SJSA1 (cell line): ENCODE results near the gene ENPP1. TPM values are rescaled to one million over a fixed set of nuclear protein-coding genes. Genes with fewer than 3 reads are reported as not detected.

Source experiments
- DNase-seq, 2 experiments: peaks; one replicate each; pipeline ENCODE4 v3.0.0-alpha.2; 2015 to 2020; ENCODE audit warnings: low spot score in 2 of 2, low read depth in 1 of 2
- H3K27ac ChIP-seq: fragments of 250-450 bp; sonication (Bioruptor Pico); 2 replicates; pipeline ENCODE4 v1.5.1; 2020; ENCODE audit warnings: mild to moderate bottlenecking, moderate library complexity
- H3K27me3 ChIP-seq: fragments of 250-450 bp; sonication (Bioruptor Pico); replicated peaks from 2 replicates; pipeline ENCODE4 v1.5.1; 2020; ENCODE audit warnings: mild to moderate bottlenecking, moderate library complexity
- H3K36me3 ChIP-seq: fragments of 250-450 bp; sonication (Bioruptor Pico); 2 replicates; pipeline ENCODE4 v1.5.1; 2020; ENCODE audit warnings: mild to moderate bottlenecking
- H3K4me1 ChIP-seq: fragments of 250-450 bp; sonication (Bioruptor Pico); replicated peaks from 2 replicates; pipeline ENCODE4 v1.6.1; 2021; ENCODE audit warnings: mild to moderate bottlenecking
- H3K4me3 ChIP-seq: fragments of 250-450 bp; sonication (Bioruptor Pico); 2 replicates; pipeline ENCODE4 v1.5.1; 2020; ENCODE audit warnings: mild to moderate bottlenecking
- H3K9me3 ChIP-seq: fragments of 250-450 bp; sonication (Bioruptor Pico); replicated peaks from 2 replicates; pipeline ENCODE4 v1.5.1; 2020; ENCODE audit warnings: mild to moderate bottlenecking
- total RNA-seq: library from RNA; depleted of rRNA; stranded (reverse); fragments of >200 nt; shearing (Covaris generic); gene quantifications from 2 replicates; pipeline ENCODE4 v1.2.3, GENCODE V29; 2014

ENPP1 gene
- total RNA-seq, 1 experiment from 2014 or later: 24.5 TPM

DNA sequence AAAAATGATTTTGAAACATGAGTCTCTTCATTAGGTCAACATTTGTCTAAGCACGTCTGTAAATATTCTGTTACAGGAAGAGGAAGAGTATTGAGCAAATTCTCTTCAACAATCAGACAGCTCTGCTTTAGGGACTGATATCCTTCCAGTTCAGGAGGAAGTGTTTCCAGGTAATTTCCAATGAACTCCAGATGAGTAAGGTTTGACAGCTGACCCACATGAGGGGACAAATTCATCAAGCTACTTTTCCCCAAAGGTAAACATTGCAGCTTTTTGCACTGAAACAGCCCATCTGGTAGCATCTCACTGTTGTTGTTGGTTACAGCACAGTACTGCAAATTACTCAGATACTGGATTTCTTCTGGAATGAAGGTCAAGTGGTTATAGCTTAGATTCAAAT is 18.1 kb downstream of the ENPP1 start:
- no peaks in the 10 kb centered on the region; the same call in 1 of the 2 replicates for H3K36me3 ChIP-seq
- no peak overlapping the region for H3K27ac ChIP-seq
- H3K4me3 ChIP-seq: no peak overlapping the region
- no peaks in the 10 kb centered on the region for H3K27me3 ChIP-seq
- no peak for DNase-seq
- no peaks in the 10 kb centered on the region for H3K9me3 ChIP-seq
- H3K4me1 ChIP-seq: peaks cover 3% of the 10 kb centered on the region; the same call in 1 of the 2 replicates

DNA sequence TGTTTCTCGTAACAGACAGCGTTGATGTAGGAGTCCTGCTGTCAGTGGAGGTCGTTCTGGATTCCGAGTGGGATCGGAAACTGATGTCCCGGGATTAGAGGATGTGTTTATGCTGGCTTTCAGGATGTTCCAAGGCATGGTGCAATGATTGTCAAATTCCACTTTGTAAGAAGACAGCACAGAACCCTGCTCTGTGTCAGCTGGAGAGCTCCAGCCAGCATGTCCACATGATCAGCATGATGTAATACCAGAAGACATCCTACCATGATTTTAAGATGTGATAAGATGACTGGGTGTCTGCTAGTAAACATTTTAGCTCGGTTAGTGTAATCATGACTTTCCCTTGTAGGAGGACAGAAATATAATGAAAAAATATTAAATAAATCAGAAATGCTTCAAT is 20.3 kb downstream of the ENPP1 start:
- no peaks in the 10 kb centered on the region; the same call in 1 of the 2 replicates for H3K36me3 ChIP-seq
- no peak overlapping the region for H3K27ac ChIP-seq
- H3K4me1 ChIP-seq: peaks cover 9% of the 10 kb centered on the region
- no peak for DNase-seq
- no peaks in the 10 kb centered on the region for H3K27me3 ChIP-seq
- H3K9me3 ChIP-seq: no peaks in the 10 kb centered on the region
- H3K4me3 ChIP-seq: no peak overlapping the region

DNA sequence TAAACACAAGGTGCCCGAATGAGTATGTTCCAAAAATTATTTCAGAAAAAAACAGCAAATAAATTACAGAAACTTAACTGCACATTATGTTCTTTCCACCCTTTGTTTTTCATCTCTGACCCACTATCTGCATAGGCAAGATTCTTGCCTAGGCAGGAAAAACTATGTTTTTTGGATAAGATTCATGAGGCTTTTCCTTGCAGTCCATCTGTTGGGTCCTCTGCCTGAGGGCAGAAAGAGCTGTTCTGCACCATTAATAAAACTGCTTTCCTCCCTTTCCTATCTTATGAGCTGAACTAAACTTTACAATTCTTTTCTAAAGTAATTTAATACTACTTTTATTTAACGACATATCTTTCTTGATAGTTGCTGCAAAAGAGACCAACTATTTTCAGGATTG is 21.1 kb downstream of the ENPP1 start:
- Histone ChIP-seq H3K4me3 (no peak overlapping the region), H3K4me1 (peaks cover 9% of the 10 kb centered on the region), H3K27ac (no peak overlapping the region), H3K36me3 (no peaks in the 10 kb centered on the region; the same call in 1 of the 2 replicates), H3K9me3 (no peaks in the 10 kb centered on the region), H3K27me3 (no peaks in the 10 kb centered on the region)
- no peak for DNase-seq

DNA sequence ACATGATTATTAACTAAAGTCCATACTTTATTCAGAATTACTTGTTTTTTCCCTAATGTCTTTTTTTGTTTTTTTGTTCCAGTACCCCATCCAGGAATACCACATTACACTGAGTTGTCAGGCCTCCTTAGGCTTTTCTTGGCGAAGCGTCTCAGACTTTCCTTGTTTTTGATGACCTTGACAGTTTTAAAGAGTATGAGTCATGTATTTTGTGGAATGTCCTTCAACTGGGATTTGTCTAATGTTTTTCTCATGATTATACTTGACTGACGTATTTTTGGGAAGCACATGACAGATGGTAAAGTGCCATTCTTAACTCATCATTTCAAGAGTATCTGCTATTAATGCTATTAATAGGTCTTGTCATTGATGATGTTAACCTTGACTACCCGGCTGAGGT is 23.6 kb downstream of the ENPP1 start:
- H3K36me3 ChIP-seq: no peaks in the 10 kb centered on the region; the same call in 1 of the 2 replicates
- no peaks in the 10 kb centered on the region for H3K27me3 ChIP-seq
- H3K27ac ChIP-seq: 0 out of 2 replicates have a peak overlapping the region, but pooled peaks have one; percentile 36
- peaks cover 9% of the 10 kb centered on the region for H3K4me1 ChIP-seq
- DNase-seq: peak in 1 of 2 experiments; percentile 64
- no peaks in the 10 kb centered on the region for H3K9me3 ChIP-seq
- no peak overlapping the region for H3K4me3 ChIP-seq

DNA sequence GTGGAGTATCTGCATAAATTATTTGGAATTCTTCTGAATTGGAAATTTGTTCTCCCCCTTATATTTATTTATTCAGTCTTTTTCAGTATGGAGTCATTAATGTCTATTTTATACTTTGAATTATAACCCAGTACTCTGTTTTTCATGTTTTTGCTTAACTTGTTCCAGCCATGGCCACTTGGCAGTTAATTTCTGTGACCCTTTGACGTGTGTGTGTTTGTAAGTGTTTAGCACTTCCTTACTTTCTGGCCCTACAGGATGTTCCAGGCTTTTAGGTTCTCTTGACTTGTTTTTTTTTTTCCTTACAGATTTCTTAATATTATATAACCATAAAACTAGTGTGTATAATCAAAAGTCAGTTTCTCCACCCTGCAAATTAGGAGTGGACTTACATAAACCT is 24.1 kb downstream of the ENPP1 start:
- no peak for DNase-seq
- Histone ChIP-seq H3K4me1 (peaks cover 9% of the 10 kb centered on the region), H3K27me3 (no peaks in the 10 kb centered on the region), H3K36me3 (no peaks in the 10 kb centered on the region; the same call in 1 of the 2 replicates), H3K27ac (0 out of 2 replicates have a peak overlapping the region, but pooled peaks have one; percentile 36), H3K4me3 (no peak overlapping the region), H3K9me3 (no peaks in the 10 kb centered on the region)

DNA sequence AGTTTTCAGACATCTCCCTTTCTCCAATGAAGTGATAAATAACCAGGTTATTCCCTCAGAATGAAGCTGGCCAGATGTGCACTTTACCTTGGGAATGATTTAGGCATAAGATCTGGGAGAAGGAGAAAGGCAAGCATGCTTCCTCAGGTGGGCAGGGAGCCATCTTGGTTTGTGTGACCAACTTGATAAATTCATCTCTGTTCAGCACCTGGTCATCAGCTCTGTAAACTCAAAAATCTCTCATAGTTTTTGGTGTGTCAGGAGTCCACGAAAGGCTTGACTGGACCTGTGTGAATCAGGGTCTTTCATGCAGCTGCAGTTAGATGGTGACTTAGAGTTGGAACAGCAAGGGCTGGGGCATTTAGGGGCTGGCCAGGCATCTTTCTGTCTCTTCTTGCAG is 24.5 kb downstream of the ENPP1 start:
- Histone ChIP-seq H3K27ac (no peak overlapping the region), H3K9me3 (no peaks in the 10 kb centered on the region), H3K36me3 (no peaks in the 10 kb centered on the region; the same call in 1 of the 2 replicates), H3K4me1 (peaks cover 9% of the 10 kb centered on the region), H3K4me3 (no peak overlapping the region), H3K27me3 (no peaks in the 10 kb centered on the region)
- DNase-seq: no peak

DNA sequence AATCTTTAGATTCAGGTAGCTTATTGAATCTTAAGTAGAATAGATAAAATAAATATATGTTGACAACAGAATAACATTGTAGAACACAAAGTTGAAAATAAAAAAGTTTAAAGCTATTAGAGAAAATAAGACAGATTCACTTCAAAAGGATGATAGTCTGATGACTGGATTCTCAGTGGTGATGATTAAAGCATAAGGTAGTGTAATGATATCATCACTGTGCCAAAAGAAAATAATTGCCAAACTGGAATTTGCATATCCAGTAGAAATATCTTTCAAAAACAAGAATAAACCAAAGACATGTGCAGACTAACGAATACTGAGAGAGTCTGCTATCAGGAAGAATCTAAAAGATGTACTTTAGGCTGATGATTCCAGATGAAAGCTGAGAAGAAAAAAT is 30.2 kb downstream of the ENPP1 start:
- Histone ChIP-seq H3K9me3 (no peaks in the 10 kb centered on the region), H3K36me3 (no peaks in the 10 kb centered on the region), H3K27ac (no peak overlapping the region), H3K27me3 (no peaks in the 10 kb centered on the region), H3K4me3 (no peak overlapping the region), H3K4me1 (no peaks in the 10 kb centered on the region)
- DNase-seq: no peak

DNA sequence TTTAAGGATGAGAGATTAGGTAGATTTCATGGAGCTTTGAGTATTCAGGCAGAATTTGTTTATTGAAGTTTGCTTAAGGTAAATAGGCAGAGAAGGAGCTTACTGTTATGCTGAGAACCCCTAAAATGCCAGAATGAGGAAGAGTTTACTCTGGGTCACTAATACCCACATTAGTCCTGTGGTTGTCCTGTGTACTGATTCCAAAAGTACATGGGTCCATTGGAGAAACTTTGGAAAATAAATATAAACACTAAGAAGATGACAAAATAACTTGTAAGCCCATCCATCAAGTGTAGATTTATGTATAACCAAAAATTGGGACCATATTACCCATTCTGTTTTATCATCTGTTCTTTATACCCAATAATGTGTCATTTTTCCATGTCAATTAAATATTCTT is 31.6 kb downstream of the ENPP1 start:
- DNase-seq: no peak
- H3K9me3 ChIP-seq: no peaks in the 10 kb centered on the region
- H3K27ac ChIP-seq: no peak overlapping the region
- no peaks in the 10 kb centered on the region for H3K4me1 ChIP-seq
- no peaks in the 10 kb centered on the region for H3K27me3 ChIP-seq
- H3K4me3 ChIP-seq: no peak overlapping the region
- no peaks in the 10 kb centered on the region for H3K36me3 ChIP-seq

DNA sequence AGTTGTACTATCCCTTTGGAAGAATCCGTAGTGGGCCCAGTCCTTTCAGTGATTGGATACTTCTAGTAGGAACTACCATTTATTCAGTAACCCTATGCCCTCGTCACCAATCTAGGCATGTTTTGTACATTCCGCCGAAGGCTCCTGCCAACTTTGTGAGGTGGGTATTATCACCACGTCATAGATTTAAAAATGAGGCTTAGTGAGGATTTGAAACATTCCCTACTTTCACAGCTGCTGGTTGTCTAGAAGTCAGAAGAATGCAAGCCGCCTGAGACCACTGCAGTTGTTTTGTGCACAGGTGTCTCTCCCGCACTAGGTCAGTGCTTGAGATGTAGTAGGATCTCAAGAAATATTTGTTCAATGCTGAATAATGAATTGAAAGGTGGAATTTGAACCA is 32.6 kb downstream of the ENPP1 start:
- no peak overlapping the region for H3K27ac ChIP-seq
- H3K9me3 ChIP-seq: no peaks in the 10 kb centered on the region
- H3K4me3 ChIP-seq: no peak overlapping the region
- H3K27me3 ChIP-seq: no peaks in the 10 kb centered on the region
- H3K4me1 ChIP-seq: no peaks in the 10 kb centered on the region
- DNase-seq: no peak
- H3K36me3 ChIP-seq: no peaks in the 10 kb centered on the region

DNA sequence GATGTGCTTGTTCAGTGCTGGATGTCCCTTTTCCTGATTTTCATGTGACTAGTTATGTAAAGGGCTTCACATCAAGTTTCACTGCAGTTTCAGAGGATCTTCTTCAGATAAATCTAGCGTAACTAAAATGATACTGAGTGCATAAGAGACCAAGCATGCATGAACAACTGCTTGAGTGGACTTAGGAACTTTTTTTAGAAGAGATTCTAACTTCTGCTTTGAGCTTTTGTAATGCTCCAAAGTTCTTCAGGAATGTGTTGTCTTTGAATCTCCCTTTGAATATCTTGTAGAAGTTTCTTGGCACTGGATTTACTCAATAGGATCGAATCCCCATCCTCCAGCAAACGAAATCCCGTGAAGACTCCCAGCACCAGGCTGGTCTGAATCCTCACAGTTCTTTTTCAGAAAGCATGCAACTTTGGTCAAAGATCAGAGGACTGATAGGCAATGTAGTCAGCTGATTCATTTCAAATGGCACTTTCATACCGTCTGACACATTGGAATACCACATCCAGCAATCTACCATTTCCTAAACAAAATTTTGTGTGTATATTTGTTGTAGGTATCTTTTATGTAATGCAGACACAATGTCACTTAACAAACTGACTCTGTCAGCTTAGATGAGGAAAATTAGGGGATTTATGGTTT is 33.2 kb downstream of the ENPP1 start:
- DNase-seq: no peak
- H3K27ac ChIP-seq: no peak overlapping the region

DNA sequence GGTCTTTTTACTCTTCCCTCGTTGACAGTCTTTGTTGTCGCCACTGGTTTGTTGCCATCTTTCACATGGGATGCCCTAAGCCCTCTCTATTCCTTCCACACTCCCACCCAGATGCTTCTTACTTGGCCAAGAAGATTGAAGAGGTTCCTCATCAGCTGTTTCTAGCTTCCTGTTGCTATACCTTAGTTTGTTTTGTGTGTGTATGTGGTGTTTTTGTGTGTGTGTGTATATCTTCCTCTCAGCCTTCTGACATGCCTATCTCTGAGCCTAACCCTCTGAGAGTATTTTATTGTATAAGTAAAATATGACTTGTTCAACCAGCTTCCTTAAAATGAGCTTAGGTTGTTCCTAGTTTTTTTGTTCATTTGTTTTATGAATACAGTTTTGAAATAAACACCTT is 35.9 kb downstream of the ENPP1 start:
- Histone ChIP-seq H3K36me3 (no peaks in the 10 kb centered on the region), H3K27ac (no peak overlapping the region), H3K27me3 (no peaks in the 10 kb centered on the region), H3K4me3 (no peak overlapping the region), H3K4me1 (no peaks in the 10 kb centered on the region), H3K9me3 (no peaks in the 10 kb centered on the region)
- DNase-seq: no peak

More for the DNA sequence above, 33.2 kb downstream of the ENPP1 start:
- no peaks in the 10 kb centered on the region for H3K27me3 ChIP-seq
- H3K9me3 ChIP-seq: no peaks in the 10 kb centered on the region
- H3K4me3 ChIP-seq: no peak overlapping the region
- no peaks in the 10 kb centered on the region for H3K36me3 ChIP-seq
- H3K4me1 ChIP-seq: no peaks in the 10 kb centered on the region

DNA sequence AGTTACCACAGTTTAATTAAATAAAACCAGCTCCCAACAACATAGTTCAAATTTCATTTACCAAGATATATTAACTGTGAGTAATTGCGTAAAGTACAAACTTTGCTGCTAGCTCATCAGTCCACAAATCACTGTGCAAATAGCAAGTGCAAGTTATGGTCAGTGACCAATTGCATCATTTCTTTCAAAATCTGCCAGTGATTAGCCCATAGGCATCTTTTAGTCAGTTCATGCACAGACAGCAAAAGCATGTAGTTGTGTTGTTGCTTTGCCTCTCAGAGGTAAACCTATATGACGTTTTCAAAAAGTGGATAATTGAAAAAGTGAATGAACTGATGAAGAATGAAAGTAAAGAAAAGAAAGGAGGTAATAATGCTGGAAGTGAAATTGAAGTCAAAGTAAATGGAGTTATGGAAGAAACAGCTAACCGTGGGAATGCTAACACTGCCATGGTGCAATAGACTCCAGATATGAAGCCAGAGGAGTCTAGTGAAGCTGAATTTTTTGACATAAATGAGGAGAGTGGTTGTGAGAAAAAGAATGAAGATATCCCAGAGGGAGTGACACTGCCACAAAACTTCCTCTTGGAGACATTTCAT is 36.5 kb downstream of the ENPP1 start:
- Histone ChIP-seq H3K27me3 (no peaks in the 10 kb centered on the region), H3K9me3 (no peaks in the 10 kb centered on the region), H3K4me3 (no peak overlapping the region), H3K36me3 (no peaks in the 10 kb centered on the region), H3K27ac (no peak overlapping the region), H3K4me1 (no peaks in the 10 kb centered on the region)
- no peak for DNase-seq

DNA sequence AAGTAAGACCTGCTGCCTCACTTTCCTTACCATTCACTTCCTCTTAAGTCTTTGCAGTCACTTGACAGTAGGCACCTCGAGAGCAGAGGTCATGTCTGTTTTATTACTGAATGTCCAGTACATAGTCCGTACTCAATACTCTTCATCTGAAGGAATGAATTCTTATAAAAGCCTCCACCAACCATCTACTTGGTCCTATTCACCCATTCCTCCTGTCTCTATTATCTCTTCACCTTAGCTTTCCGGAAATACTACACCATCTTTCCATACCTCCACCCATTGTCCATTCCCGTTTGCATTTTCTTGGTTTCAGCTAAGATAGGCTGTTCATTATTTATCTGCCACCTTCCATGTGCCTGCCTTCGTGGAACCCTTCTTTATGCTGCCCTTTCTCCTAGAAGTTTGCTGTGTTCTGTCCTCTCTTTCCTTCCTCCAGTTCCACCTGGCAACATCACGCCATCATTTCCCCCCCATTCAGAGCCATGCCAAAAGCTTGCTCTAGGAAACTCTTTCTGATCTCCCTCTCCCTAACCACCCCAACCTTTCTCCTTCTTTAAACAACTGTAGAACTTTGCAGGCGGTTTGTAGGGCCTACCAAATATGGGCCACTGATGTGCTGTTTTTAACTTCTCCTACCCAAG is 38.3 kb downstream of the ENPP1 start:
- Histone ChIP-seq H3K27me3 (no peaks in the 10 kb centered on the region), H3K9me3 (no peaks in the 10 kb centered on the region), H3K27ac (no peak overlapping the region), H3K4me3 (no peak overlapping the region), H3K36me3 (no peaks in the 10 kb centered on the region), H3K4me1 (no peaks in the 10 kb centered on the region)
- DNase-seq: no peak

DNA sequence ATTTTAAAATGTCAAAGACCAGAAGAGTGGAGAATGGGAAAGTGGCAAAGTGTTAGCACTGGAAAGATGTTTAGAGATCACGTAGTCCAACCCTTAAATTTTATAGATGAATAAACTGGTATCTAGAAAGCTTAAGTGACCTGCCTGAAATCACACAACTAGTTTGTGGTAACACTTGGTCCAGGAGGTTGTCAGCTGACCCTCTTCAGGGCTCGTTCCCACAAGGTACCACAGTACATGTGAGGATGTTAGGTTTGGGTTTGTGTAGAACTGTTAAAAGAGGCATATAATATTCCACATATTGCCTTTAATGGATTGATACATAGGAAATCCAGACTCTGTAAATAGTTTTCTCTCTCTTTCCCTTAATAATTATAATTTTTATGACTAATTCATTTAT is 39.1 kb downstream of the ENPP1 start:
- Histone ChIP-seq H3K4me1 (no peaks in the 10 kb centered on the region), H3K27me3 (no peaks in the 10 kb centered on the region), H3K36me3 (no peaks in the 10 kb centered on the region), H3K27ac (no peak overlapping the region), H3K4me3 (no peak overlapping the region), H3K9me3 (no peaks in the 10 kb centered on the region)
- DNase-seq: no peak
